Right lobe of liver (tissue), 4 donors: ENCODE measurements around the gene ENTPD7.

Experiments used
- CTCF ChIP-seq, 4 donors: fragments of 200-600 bp in 3 of 4; fragments of 450-650 bp in 1 of 4; IDR thresholded peaks; one replicate each; pipeline versions ENCODE4 v1.5.1 to v1.8.0; 2016 to 2022; ENCODE audit warnings: antibody characterized with exemption in 4 of 4, mild to moderate bottlenecking in 2 of 4
- POLR2A ChIP-seq: fragments of 450-650 bp; IDR thresholded peaks from one replicate; pipeline ENCODE4 v1.6.1; 2017; ENCODE audit warnings: antibody characterized with exemption, mild to moderate bottlenecking
- donor health status: DM: no; HTN: no; CAD: no.
- donor health status: DM: no; HTN: no; CAD: no.
- donor health status: DM: no; HTN: yes; CAD: no.

- TF ChIP-seq CTCF (IDR thresholded peaks at IDR 0.05) (no peak), POLR2A (no peak)
These were observed 17.6 kb downstream of the ENTPD7 start for GRCh38 chr10:99676895-99677294.
